ENCODE results near the gene TSHZ2. TPM values are rescaled to one million over a fixed set of nuclear protein-coding genes. Genes with fewer than 3 reads are reported as not detected.

TSHZ2 gene
- total and polyA plus RNA-seq, 9 of the 15 experiments (the other 6 are each of a cell fraction or from before 2014, with no cell fraction given): 0.03 to 0.20 (median 0.05) TPM; not detected in 4

DNA sequence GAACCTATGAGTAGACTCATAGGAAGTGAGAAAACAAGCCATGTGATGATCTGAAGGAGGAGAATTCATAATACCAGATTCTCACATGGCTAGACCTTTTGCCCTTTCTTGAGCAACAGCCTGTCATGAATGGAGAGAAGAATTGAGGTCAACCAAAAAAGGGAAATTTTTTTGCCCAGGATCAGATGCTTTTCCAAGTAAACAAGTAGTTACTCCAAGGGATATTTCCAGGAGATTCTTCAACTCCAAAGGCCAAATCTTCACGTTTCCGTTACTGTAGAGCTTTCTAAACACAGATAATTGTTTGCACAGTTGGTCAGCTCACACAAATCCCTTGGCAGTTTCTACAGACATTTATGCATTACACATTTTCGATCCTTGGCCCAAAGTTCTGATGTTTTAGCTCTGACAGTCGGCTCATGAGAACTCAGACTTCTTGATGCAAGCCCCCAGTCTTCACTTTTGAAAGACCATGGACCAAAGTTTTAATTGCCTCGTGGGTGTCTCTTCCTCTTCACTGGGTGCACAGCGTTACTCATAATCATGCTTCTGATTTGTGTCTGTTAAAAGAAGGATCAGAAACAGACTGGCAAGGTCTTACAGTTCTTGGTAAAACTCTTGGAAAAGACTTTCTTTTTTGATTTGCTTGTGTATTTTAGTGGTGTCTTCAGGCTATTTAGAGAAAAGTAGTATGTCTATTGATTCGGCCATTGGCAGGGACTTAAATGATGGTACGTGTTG, 115.0 kb downstream of the TSHZ2 start:
- FAIRE-seq: no peak
- Histone ChIP-seq H3K27ac (ENCODE audit: extremely low read depth, low read depth, low read length) (no peak overlapping the region), H4K20me1 (replicated peaks; ENCODE audit: control insufficient read depth, insufficient read depth, low read length) (no peaks in the 10 kb centered on the region), H3K4me3 (no peak overlapping the region), H3K36me3 (ENCODE audit: control insufficient read depth, insufficient read depth, low read length) (no peaks in the 10 kb centered on the region), H3K4me1 (replicated peaks in 1 of 2; ENCODE audit: control insufficient read depth in 2 of 2, insufficient read depth in 2 of 2, low read length in 2 of 2) (no peaks in the 10 kb centered on the region), H3K9me3 (replicated peaks; ENCODE audit: control insufficient read depth, insufficient read depth, low read depth, low read length) (no peaks in the 10 kb centered on the region), H2AFZ (ENCODE audit: low read depth, low read length) (no peak overlapping the region), H3K79me2 (ENCODE audit: control insufficient read depth, insufficient read depth, low read length) (no peaks in the 10 kb centered on the region), H3K4me2 (ENCODE audit: insufficient read depth, low read length) (no peak overlapping the region), H3K9ac (ENCODE audit: insufficient read depth in 1 of 2, low read depth in 2 of 2, low read length in 2 of 2) (no peak overlapping the region), H3K27me3 (ENCODE audit: control insufficient read depth in 2 of 2, insufficient read depth in 2 of 2, low read length in 2 of 2) (peaks cover 11 to 24% of the 10 kb centered on the region in 2 experiments; a peak in 3 of 5 replicates), H3K9me1 (ENCODE audit: control insufficient read depth, insufficient read depth, low read length) (no peaks in the 10 kb centered on the region)
- no peak for DNase-seq (ENCODE audit: extremely low read depth in 1 of 4, low spot score in 3 of 4)
- ATAC-seq: no peak
- under 1% methylated on average over 8 of the region's 8 CpGs for WGBS (ENCODE audit: insufficient coverage, low coverage, missing lambda C conversion rate)
- CTCF ChIA-PET (ENCODE audit: low intra/inter-chr PET ratio): no interaction called here
- intact Hi-C loops (cut with micrococcal nuclease) (no loop called here), in situ Hi-C loops (cut with MboI) (no loop called here)
- TF ChIP-seq, protein P1, sequence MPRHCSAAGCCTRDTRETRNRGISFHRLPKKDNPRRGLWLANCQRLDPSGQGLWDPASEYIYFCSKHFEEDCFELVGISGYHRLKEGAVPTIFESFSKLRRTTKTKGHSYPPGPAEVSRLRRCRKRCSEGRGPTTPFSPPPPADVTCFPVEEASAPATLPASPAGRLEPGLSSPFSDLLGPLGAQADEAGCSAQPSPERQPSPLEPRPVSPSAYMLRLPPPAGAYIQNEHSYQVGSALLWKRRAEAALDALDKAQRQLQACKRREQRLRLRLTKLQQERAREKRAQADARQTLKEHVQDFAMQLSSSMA (CRISPR knock-in tag; IDR thresholded peaks at IDR 0.05): no peak
- TF ChIP-seq NCOR1 (IDR thresholded peaks at IDR 0.05) (no peak), RBM39 (optimal IDR thresholded peaks at IDR 0.05; ENCODE audit: low read depth, low read length) (no peak), ZFP36 (IDR thresholded peaks at IDR 0.05; ENCODE audit: low read depth, low read length, partially characterized antibody) (no peak)
- TF ChIP-seq, protein P2, sequence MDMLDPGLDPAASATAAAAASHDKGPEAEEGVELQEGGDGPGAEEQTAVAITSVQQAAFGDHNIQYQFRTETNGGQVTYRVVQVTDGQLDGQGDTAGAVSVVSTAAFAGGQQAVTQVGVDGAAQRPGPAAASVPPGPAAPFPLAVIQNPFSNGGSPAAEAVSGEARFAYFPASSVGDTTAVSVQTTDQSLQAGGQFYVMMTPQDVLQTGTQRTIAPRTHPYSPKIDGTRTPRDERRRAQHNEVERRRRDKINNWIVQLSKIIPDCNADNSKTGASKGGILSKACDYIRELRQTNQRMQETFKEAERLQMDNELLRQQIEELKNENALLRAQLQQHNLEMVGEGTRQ (CRISPR knock-in tag; IDR thresholded peaks at IDR 0.05): no peak
- POLR2A ChIA-PET: no interaction called here
- no TSS peak for BruUV-seq (replicated peaks)
